ENCODE results near the gene CCDC50.

- TF ChIP-seq POLR2AphosphoS5 (IDR thresholded peaks at IDR 0.05) (no peak), POLR2A (IDR thresholded peaks at IDR 0.05) (no peak), CTCF (IDR thresholded peaks at IDR 0.05) (no peak), EP300 (IDR thresholded peaks at IDR 0.05) (no peak)
These were observed 8.0 kb upstream of the CCDC50 start for GRCh38 chr3:191321019-191321767.

Measured in upper lobe of left lung (tissue), 4 donors.